Loucy (cell line): ENCODE results near the gene MALRD1.

ENCODE experiments used
- CTCF ChIP-seq: fragments of 200-600 bp; sonication (generic); conservative IDR thresholded peaks from 2 replicates; pipeline ENCODE4 v1.5.1; 2014; ENCODE audit warnings: mild to moderate bottlenecking, antibody characterized with exemption, low read length
- EZH2phosphoT487 ChIP-seq: fragments of 200-600 bp; IDR thresholded peaks from 2 replicates; pipeline ENCODE4 v1.6.1; 2018; ENCODE audit warnings: antibody characterized with exemption, mild to moderate bottlenecking, moderate library complexity, borderline replicate concordance

- TF ChIP-seq CTCF (no peak), EZH2phosphoT487 (no peak)
Observed at GRCh38 chr10:19184891-19185290, 136.3 kb downstream of the MALRD1 start.
